D721Med (cell line): ENCODE measurements around the gene RNF223.

Experiments used
- DNase-seq: peaks from one replicate; pipeline ENCODE4 v3.0.0; 2011; ENCODE audit warnings: low spot score; ENCODE audit not compliant: insufficient read length
- FAIRE-seq: peaks from 2 replicates; lab custom pipeline; 2011; peaks lifted over from hg19 to GRCh38; lab: Jason Lieb, UNC
- TF ChIP-seq, protein P1 (sequence below): IDR thresholded peaks from 2 replicates; pipeline ENCODE4 v1.5.1; 2012; ENCODE audit warnings: mild to moderate bottlenecking, control low read depth; ENCODE audit not compliant: insufficient read depth; ENCODE audit errors: missing control alignments

Gene RNF223

DNA sequence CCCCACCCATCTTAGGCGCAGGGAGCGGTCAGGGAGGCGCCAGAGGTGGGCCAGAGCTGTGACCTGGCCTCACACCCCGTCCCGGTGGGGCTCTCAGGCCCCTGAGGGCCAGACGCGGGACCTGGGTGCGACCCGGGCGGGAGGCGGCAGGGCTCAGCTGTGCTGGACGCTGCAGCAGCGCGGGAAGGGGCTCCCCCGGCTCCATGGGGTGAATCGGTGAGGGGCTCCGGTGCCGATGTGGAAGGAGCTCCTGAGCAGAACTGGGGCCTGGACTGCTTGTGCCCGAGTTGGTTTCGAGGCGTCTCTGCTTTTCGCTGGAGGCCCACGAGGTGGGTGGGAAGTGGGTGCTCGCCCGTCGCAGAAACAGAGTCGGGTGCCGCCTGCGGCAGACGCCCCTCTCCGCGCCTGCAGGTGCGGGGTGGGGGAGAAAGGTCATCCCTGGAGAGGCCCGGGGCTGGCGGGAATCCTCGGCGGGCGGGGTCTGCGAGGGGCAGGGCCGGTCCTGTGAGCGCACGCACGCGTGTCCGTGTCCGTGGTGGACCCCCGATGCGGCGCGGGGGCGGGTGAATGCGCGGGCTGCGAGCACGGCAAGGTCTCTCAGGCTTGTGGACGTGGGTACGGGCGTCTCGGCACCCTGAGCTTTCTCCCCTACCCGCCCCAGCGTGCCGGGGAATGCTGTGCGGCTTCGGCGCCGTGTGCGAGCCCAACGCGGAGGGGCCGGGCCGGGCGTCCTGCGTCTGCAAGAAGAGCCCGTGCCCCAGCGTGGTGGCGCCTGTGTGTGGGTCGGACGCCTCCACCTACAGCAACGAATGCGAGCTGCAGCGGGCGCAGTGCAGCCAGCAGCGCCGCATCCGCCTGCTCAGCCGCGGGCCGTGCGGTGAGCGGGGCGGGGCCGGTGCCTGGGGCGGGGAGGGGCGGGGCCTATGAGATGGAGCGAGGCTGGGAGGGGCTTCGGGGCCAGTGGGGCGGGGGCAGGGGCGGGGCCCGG, 33.8 kb downstream of the RNF223 start:
- FAIRE-seq = no peak
- TF ChIP-seq, protein P1, sequence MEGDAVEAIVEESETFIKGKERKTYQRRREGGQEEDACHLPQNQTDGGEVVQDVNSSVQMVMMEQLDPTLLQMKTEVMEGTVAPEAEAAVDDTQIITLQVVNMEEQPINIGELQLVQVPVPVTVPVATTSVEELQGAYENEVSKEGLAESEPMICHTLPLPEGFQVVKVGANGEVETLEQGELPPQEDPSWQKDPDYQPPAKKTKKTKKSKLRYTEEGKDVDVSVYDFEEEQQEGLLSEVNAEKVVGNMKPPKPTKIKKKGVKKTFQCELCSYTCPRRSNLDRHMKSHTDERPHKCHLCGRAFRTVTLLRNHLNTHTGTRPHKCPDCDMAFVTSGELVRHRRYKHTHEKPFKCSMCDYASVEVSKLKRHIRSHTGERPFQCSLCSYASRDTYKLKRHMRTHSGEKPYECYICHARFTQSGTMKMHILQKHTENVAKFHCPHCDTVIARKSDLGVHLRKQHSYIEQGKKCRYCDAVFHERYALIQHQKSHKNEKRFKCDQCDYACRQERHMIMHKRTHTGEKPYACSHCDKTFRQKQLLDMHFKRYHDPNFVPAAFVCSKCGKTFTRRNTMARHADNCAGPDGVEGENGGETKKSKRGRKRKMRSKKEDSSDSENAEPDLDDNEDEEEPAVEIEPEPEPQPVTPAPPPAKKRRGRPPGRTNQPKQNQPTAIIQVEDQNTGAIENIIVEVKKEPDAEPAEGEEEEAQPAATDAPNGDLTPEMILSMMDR = no peak
- peak; percentile 71 for DNase-seq

DNA sequence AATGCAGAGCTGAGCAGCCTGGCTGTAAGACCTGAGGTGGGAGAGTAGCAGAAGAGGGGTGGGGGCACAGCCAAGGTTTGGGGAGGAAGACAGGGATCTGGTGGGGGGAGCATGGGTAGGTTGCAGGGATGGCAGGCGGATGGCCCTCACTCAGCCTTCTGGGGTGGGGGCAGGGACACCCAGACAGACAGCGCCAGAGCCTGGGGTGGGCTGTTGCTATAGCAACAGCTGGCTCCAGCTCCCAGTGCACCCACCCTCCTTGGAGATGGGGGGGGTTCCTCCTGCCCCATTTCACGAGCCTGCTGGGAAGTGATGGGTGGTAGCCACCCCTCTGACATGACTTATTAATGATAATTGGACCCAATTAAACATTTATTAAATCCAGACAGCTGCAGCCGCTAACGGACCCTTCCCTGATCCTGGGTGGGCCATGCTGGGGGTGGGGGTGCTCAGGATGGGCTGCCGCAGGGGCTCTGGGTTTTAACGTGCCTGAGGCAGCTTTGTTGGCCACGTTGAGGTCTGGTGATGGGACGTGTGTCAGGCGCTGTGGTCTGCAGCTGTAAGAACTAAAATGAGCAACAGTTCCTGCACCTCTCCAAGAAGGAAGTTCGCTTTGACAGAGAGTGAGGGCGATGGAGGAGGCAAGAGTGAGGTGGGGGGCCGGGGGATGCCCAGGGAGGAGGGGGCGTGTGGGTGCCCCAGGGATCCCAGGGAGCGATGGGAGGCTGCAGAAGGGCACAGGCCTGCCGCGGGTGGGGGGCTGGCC, 34.8 kb downstream of the RNF223 start:
- TF ChIP-seq, protein P1 = no peak
- DNase-seq (no peak), FAIRE-seq (no peak)

DNA sequence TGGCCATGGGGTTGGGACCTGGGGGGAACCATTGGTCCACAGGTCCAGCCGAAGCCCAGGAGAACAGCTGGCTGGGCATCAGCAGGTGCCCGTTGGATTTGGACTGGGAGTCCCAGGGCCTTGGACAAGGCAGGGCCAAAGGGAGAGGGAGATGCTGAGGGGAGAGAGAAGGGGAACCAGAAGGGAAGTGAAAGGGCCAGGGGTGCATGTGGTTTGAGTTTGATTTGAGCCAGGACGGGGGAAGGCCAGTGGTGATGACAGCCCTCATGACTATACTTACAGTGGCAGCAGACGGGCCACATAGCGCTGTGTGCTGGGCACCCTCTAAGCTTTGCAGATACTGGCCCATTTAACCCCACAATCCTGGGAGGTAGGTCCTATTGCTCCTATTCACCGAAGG, 35.4 kb downstream of the RNF223 start:
- TF ChIP-seq, protein P1 = no peak
- DNase-seq (no peak), FAIRE-seq (no peak)

DNA sequence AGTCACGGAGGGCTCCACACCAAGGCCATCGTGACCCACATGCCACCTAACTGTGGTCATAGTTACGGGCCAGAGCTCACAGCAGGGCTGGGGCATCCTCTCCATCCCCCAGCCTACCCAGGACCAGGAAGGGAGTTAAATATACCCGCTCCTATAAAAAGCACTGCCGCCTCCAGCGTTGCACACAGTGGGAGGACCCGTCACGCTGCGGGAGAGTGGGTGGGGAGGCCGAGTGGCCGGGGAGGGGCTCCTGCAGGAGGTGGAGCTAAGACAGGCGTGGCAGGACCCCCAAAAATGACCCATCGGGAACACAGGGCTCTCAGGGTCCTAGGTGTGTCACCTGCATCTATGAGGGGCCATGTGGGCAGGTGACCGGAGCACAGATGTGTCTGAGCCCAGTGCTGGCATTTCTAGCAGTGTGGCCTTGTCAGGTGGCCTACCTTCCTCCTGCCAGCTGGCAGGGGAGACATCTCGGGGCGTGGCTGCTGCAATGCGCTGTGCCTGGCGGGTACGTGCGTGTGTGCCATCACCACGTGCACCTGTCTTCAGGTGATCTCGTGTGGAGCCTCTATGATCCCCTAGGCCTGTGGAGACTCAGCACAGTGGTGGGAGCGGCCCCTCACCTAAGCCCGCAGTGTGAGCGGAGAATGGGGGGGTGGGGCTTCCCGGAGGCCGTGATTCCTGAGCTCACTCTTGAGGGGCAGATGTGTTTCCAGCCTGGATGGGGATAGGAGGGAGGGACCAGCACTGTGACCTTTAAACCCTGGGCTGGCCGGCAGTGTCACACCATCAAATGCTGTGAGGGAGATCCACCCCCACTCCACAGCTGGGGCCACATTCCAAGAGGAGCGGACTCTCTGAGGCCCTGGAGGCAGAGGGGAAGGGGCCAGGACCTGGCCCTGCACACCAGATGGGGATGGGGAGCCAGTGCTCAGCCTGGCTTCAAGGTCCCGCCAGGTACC, 36.5 kb downstream of the RNF223 start:
- FAIRE-seq (no peak), DNase-seq (no peak)
- TF ChIP-seq, protein P1 = no peak

DNA sequence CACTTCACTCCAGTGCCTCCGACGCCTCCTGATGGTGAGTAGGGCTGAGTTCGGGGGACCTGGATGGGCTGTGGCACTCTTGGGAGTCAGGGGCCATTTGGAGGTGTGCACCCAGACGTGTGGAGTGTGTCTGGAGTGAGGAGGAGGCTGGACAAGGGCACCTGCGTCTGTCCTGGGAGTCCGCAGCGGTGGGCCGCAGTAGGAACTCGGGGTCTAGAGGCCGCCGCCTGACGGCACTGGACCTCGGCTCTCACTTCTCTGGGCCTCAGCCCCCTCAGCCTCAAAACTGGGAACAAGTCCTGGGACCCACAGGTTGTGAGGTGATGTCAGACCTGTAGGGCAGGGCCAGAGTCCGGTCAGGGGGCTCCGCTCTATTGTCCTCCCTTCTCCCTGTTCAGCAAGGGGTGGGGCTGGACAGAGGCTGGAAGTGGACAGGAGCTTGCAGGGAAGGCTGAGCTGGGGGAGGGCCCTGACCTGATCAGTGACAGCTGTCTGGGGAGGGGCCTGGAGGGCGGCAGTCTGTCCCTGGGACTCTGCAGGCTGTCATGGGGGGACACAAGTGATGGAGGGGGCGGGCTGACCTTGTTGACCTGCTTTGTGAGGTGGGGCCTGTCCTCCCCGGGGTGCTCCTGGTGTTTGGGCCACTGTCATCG, 38.7 kb downstream of the RNF223 start:
- TF ChIP-seq, protein P1 = no peak
- DNase-seq (no peak), FAIRE-seq (no peak)

DNA sequence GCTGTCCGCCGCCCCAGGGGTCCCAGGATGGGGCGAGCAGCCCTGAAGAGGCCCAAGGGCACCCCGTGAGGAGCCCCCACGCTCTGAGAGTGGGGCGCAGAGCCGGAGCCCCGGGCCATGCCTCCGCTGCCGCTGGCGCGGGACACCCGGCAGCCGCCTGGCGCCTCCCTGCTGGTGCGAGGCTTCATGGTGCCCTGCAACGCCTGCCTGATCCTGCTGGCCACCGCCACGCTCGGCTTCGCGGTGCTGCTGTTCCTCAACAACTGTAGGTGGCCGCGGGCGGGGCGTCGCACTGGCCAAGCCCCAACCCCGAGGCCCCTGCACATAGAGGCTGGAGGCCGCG, 39.7 kb downstream of the RNF223 start:
- no peak for FAIRE-seq
- TF ChIP-seq, protein P1 = no peak
- no peak for DNase-seq
